Left ventricle myocardium inferior (tissue), 1 donor: ENCODE results near the gene HRG. TPM values are rescaled to one million over a fixed set of nuclear protein-coding genes. Genes with fewer than 3 reads are reported as not detected.
"Not testable (repeated sequence)": the region's sequence is repeated elsewhere in the genome, so short reads cannot be mapped to it uniquely, and the experiment has no call there.

Experiments used
- DNase-seq: peaks from one replicate; pipeline ENCODE4 v3.0.0-alpha.2; 2020
- H3K27ac ChIP-seq: fragments of 200-600 bp; replicated peaks from 2 replicates; pipeline ENCODE4 v1.8.0; 2021
- H3K27me3 ChIP-seq: fragments of 200-600 bp; 2 replicates; pipeline ENCODE4 v1.8.0; 2021; ENCODE audit warnings: low read depth
- H3K36me3 ChIP-seq: fragments of 200-600 bp; 2 replicates; pipeline ENCODE4 v1.8.0; 2021
- H3K4me1 ChIP-seq: fragments of 200-600 bp; 2 replicates; pipeline ENCODE4 v1.8.0; 2021
- H3K4me3 ChIP-seq: fragments of 200-600 bp; 2 replicates; pipeline ENCODE4 v1.8.0; 2021; ENCODE audit warnings: mild to moderate bottlenecking, moderate library complexity
- H3K9me3 ChIP-seq: fragments of 200-600 bp; replicated peaks from 2 replicates; pipeline ENCODE4 v1.8.0; 2021
- CTCF ChIP-seq: fragments of 200-600 bp; IDR thresholded peaks from 2 replicates; pipeline ENCODE4 v1.8.0; 2021; ENCODE audit warnings: antibody characterized with exemption, mild to moderate bottlenecking, borderline replicate concordance
- intact Hi-C: fragments of 100-400 bp; cut with micrococcal nuclease; formaldehyde crosslinking; loops from one replicate; pipeline ENCODE4 v1.11.0; 2022
- total RNA-seq: library from RNA; stranded (reverse); fragmentation: NEBNext Ultra II Directional; extraction: Animal tissue kit (Norgen Biotek cat#: 25700); gene quantifications from one replicate; pipeline ENCODE4 v1.2.1, GENCODE V29; 2021
- donor health status: DM: no; HTN: yes; CAD: no; lungs with severe emphysema.

HRG gene
- total RNA-seq, 1 donor from 2014 or later = not detected

- intact Hi-C loops = no loop called here
- TF ChIP-seq CTCF = no peak
- no peak for DNase-seq
- Histone ChIP-seq H3K27me3 (peaks cover 33% of the 10 kb centered on the region), H3K9me3 (no peaks in the 10 kb centered on the region), H3K4me3 (no peak overlapping the region), H3K36me3 (no peaks in the 10 kb centered on the region), H3K4me1 (no peaks in the 10 kb centered on the region), H3K27ac (no peak overlapping the region)
Observed at GRCh38 chr3:186683979-186684378, 18.2 kb downstream of the HRG start.

- intact Hi-C loops = not testable (repeated sequence)
Observed at GRCh38 chr3:186686475-186686874, 20.7 kb downstream of the HRG start.

GRCh38 chr3:186687120-186687651 lies 21.4 kb downstream of the HRG start:
- Histone ChIP-seq H3K4me1 (no peaks in the 10 kb centered on the region), H3K36me3 (no peaks in the 10 kb centered on the region), H3K4me3 (no peak overlapping the region), H3K9me3 (no peaks in the 10 kb centered on the region), H3K27ac (no peak overlapping the region), H3K27me3 (peaks cover 17% of the 10 kb centered on the region)
- DNase-seq = no peak
- TF ChIP-seq CTCF = no peak
- intact Hi-C loops = no loop called here

More at GRCh38 chr3:186686475-186686874, 20.7 kb downstream of the HRG start:
- H3K27me3 ChIP-seq = peaks cover 24% of the 10 kb centered on the region
- not testable (repeated sequence) for H3K27ac ChIP-seq, DNase-seq, H3K36me3 ChIP-seq, H3K9me3 ChIP-seq, H3K4me3 ChIP-seq, H3K4me1 ChIP-seq

- H3K27ac ChIP-seq, DNase-seq, H3K36me3 ChIP-seq, H3K27me3 ChIP-seq, H3K9me3 ChIP-seq, intact Hi-C loops, H3K4me3 ChIP-seq, H3K4me1 ChIP-seq: not testable (repeated sequence)
Observed at GRCh38 chr3:186690304-186690703, 24.5 kb downstream of the HRG start.

GRCh38 chr3:186691676-186692075 lies 25.9 kb downstream of the HRG start:
- Histone ChIP-seq H3K4me1 (peaks cover 7% of the 10 kb centered on the region), H3K9me3 (no peaks in the 10 kb centered on the region), H3K36me3 (no peaks in the 10 kb centered on the region), H3K4me3 (no peak overlapping the region), H3K27ac (no peak overlapping the region), H3K27me3 (no peaks in the 10 kb centered on the region)
- no peak for TF ChIP-seq CTCF
- no peak for DNase-seq
- intact Hi-C loops = no loop called here

- H3K4me1 ChIP-seq = peaks cover 13% of the 10 kb centered on the region
- intact Hi-C loops = no loop called here
Observed at GRCh38 chr3:186693843-186694242, 28.0 kb downstream of the HRG start.

More at GRCh38 chr3:186693843-186694242, 28.0 kb downstream of the HRG start:
- DNase-seq = no peak
- H3K27me3 ChIP-seq = no peaks in the 10 kb centered on the region
- H3K36me3 ChIP-seq = no peaks in the 10 kb centered on the region
- no peaks in the 10 kb centered on the region for H3K9me3 ChIP-seq
- no peak for TF ChIP-seq CTCF
- H3K27ac ChIP-seq = no peak overlapping the region
- no peak overlapping the region for H3K4me3 ChIP-seq
